Panc1 (cell line): ENCODE results near the gene PIAS1.

Experiments used
- POLR2AphosphoS5 ChIP-seq: IDR thresholded peaks from 2 replicates; pipeline ENCODE4 v1.6.1; 2012; ENCODE audit warnings: mild to moderate bottlenecking, low read depth, low read length, moderate library complexity
- TCF7L2 ChIP-seq: IDR thresholded peaks from 2 replicates; pipeline ENCODE4 v1.6.1; 2011; ENCODE audit warnings: mild to moderate bottlenecking, low read depth, low read length, inconsistent platforms
- TF ChIP-seq, protein P1 (sequence below): fragments of 450-650 bp; IDR thresholded peaks from 2 replicates; pipeline ENCODE4 v1.5.1; 2017; ENCODE audit warnings: mild to moderate bottlenecking
- TF ChIP-seq, protein P2 (sequence below), 2 experiments: IDR thresholded peaks; 2 replicates each; pipeline ENCODE4 v1.6.1; 2011 to 2012; ENCODE audit warnings: low read depth in 2 of 2, control low read depth in 1 of 2, low read length in 1 of 2, mild to moderate bottlenecking in 1 of 2, moderate library complexity in 1 of 2; ENCODE audit not compliant: insufficient read depth in 1 of 2

DNA sequence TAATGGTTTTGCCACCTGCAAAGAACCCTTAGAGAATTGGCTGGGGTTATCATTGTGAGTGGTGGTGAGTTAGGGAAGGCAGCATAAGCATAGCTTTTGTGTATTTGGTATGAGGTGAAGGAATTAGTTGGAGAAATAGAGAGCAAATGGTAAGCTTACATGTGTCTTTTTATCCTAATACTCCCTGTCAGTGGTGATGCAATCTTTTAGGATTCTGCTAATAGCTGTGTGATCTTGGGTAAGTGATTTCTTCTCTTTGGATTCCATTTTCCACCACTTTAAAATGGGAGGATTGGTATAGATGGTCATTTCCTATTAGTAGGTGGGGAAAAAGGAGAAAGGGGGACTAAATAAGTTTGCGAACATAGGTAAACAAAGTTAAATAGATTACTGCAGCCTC lies 30.9 kb downstream of the PIAS1 start:
- TF ChIP-seq, protein P1, sequence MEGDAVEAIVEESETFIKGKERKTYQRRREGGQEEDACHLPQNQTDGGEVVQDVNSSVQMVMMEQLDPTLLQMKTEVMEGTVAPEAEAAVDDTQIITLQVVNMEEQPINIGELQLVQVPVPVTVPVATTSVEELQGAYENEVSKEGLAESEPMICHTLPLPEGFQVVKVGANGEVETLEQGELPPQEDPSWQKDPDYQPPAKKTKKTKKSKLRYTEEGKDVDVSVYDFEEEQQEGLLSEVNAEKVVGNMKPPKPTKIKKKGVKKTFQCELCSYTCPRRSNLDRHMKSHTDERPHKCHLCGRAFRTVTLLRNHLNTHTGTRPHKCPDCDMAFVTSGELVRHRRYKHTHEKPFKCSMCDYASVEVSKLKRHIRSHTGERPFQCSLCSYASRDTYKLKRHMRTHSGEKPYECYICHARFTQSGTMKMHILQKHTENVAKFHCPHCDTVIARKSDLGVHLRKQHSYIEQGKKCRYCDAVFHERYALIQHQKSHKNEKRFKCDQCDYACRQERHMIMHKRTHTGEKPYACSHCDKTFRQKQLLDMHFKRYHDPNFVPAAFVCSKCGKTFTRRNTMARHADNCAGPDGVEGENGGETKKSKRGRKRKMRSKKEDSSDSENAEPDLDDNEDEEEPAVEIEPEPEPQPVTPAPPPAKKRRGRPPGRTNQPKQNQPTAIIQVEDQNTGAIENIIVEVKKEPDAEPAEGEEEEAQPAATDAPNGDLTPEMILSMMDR: no peak
- TF ChIP-seq POLR2AphosphoS5: no peak
- TF ChIP-seq, protein P2, sequence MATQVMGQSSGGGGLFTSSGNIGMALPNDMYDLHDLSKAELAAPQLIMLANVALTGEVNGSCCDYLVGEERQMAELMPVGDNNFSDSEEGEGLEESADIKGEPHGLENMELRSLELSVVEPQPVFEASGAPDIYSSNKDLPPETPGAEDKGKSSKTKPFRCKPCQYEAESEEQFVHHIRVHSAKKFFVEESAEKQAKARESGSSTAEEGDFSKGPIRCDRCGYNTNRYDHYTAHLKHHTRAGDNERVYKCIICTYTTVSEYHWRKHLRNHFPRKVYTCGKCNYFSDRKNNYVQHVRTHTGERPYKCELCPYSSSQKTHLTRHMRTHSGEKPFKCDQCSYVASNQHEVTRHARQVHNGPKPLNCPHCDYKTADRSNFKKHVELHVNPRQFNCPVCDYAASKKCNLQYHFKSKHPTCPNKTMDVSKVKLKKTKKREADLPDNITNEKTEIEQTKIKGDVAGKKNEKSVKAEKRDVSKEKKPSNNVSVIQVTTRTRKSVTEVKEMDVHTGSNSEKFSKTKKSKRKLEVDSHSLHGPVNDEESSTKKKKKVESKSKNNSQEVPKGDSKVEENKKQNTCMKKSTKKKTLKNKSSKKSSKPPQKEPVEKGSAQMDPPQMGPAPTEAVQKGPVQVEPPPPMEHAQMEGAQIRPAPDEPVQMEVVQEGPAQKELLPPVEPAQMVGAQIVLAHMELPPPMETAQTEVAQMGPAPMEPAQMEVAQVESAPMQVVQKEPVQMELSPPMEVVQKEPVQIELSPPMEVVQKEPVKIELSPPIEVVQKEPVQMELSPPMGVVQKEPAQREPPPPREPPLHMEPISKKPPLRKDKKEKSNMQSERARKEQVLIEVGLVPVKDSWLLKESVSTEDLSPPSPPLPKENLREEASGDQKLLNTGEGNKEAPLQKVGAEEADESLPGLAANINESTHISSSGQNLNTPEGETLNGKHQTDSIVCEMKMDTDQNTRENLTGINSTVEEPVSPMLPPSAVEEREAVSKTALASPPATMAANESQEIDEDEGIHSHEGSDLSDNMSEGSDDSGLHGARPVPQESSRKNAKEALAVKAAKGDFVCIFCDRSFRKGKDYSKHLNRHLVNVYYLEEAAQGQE (IDR thresholded peaks at IDR 0.05; ENCODE audit: insufficient read depth in 1 of 2, low read depth in 2 of 2, low read length in 1 of 2): no peak
- no peak for TF ChIP-seq TCF7L2
